ENCODE measurements around the gene LRRC8D.
A peak's percentile ranks its signal among the peaks of the same experiment; 100 is the strongest.

LRRC8D gene

DNA sequence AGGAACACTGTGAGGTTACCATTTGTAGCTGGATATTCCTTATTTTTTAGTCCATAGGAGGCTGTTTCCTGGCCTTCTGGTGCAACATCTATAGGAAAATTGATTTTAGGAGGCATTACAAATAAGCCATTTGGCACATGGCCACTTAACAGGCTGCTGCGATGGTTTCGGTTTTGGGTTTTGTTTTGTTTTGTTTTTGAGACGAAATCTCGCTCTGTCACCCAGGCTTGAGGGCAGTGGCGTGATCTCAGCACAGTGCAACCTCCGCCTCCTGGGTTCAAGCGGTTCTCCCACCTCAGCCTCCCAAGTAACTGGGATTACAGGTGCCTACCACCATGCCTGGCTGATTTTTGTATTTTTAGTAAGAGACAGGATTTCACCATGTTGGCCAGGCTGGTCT is 20.1 kb upstream of the LRRC8D start:
- TF ChIP-seq, protein P1, sequence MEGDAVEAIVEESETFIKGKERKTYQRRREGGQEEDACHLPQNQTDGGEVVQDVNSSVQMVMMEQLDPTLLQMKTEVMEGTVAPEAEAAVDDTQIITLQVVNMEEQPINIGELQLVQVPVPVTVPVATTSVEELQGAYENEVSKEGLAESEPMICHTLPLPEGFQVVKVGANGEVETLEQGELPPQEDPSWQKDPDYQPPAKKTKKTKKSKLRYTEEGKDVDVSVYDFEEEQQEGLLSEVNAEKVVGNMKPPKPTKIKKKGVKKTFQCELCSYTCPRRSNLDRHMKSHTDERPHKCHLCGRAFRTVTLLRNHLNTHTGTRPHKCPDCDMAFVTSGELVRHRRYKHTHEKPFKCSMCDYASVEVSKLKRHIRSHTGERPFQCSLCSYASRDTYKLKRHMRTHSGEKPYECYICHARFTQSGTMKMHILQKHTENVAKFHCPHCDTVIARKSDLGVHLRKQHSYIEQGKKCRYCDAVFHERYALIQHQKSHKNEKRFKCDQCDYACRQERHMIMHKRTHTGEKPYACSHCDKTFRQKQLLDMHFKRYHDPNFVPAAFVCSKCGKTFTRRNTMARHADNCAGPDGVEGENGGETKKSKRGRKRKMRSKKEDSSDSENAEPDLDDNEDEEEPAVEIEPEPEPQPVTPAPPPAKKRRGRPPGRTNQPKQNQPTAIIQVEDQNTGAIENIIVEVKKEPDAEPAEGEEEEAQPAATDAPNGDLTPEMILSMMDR (IDR thresholded peaks at IDR 0.05; ENCODE audit: borderline replicate concordance, insufficient read depth, low read depth, low read length), result no peak
- H3K4me3 ChIP-seq (ENCODE audit: low read depth, low read length), result no peak overlapping the region

DNA sequence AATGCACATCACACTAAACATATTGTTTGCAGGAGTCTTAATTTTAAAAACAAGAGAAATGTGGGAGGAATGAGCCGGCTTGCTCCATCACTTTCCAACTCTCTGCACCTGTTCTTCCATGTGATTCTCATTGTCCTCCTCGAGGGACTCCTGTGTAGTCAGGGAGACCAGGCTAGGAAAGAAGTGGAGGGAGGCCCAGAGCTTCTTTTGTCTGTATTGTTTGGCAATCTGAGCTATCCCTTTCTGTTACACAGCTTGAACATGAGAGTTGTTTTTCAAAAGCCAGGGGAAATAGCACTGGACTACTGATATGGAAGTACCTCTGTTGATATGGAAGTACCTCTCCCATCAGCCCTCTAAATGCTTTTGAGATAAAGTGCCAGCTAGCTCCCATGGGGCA is 18.8 kb upstream of the LRRC8D start:
- H3K4me3 ChIP-seq (ENCODE audit: low read depth, low read length), result no peak overlapping the region
- TF ChIP-seq, protein P1 (IDR thresholded peaks at IDR 0.05; ENCODE audit: borderline replicate concordance, insufficient read depth, low read depth, low read length), result no peak

DNA sequence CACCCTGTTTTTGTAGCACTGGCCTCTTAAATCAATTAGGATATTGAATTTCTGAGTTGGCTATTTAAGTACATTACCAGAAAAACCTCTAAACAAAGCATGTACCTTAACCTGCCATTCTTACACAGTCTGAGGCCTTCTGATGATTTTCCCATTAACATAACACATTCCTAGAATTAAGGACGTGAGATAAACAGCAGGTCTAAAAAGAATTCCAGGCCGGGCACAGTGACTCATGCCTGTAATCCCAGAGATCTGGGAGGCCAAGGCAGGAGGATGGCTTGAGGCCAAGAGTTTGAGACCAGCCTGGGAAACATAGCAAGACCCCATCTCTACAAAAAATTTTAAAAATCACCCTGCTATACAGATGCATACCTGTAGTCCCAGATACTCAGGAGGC is 18.0 kb upstream of the LRRC8D start:
- H3K4me3 ChIP-seq (ENCODE audit: low read depth, low read length), result no peak overlapping the region
- TF ChIP-seq, protein P1 (IDR thresholded peaks at IDR 0.05; ENCODE audit: borderline replicate concordance, insufficient read depth, low read depth, low read length), result no peak

DNA sequence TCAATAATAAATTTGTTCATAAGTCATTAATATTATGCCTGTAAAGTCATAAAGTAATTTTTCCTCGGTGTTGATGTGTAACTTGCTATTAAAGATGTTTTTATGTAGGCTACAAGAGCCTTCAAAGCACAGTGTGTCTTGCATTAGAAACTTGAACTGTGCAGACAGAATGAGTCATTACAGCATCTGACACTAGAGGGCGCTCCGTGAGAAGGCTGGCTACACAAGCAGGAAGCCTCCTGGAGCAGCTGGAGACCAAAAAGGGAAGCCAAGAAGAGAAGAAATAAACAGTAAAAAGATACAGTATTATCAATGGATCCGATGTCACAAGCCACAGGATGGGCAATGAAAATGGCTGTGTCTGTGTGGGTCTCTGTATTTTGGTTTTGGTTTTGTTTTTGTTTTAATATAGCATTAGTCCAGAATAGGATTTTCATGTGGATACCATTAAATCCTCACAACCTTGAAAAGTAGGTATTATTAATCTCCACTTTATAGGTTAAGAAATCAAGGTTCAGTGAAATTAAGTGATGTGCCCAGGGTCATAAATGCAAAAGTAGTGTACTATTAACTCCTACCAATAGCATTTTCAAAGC is 16.1 kb upstream of the LRRC8D start:
- no peak overlapping the region for H3K4me3 ChIP-seq (ENCODE audit: low read depth, low read length)
- TF ChIP-seq, protein P1 (IDR thresholded peaks at IDR 0.05; ENCODE audit: borderline replicate concordance, insufficient read depth, low read depth, low read length), result peak; percentile 81; the same call in 1 of the 2 replicates

DNA sequence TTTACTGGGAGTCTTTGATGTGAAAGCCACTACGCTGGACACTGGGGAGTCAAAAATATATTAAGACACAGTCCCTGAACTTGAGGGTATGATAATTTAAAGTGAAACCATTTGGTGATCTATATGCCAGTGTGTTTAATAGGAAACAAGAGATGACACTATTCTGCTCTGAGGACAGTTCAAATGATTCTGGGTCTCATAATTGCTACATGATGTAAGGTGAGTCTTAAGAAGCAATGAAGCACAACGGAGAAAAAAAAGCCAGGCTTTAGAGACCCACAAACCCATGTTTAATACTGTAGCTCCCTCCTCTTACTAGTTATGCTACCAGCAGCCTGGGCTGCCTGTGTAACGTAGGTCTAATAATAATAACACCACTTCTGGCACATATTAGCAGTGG is 14.2 kb upstream of the LRRC8D start:
- TF ChIP-seq, protein P1 (IDR thresholded peaks at IDR 0.05; ENCODE audit: borderline replicate concordance, insufficient read depth, low read depth, low read length), result no peak
- no peak overlapping the region for H3K4me3 ChIP-seq (ENCODE audit: low read depth, low read length)

DNA sequence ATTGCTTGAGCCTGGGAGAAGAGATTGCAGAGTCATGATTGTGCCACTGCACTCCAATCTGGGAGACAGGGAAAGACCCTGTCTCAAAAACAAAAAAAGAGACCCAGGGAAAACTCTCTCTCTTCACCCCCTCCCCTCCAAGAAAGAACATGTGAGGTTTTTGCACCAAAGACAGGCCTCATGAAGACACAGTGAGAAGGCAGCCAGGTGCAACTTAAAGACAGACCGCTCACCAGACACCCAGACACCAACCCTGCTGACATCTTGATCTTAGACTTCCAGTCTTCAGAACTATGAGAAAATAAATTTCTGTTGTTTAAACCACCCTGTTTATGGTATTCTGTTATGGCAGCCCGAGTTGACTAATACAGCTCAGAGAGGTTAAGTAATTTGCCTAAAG is 13.3 kb upstream of the LRRC8D start:
- TF ChIP-seq, protein P1 (IDR thresholded peaks at IDR 0.05; ENCODE audit: borderline replicate concordance, insufficient read depth, low read depth, low read length), result no peak
- H3K4me3 ChIP-seq (ENCODE audit: low read depth, low read length), result no peak overlapping the region

DNA sequence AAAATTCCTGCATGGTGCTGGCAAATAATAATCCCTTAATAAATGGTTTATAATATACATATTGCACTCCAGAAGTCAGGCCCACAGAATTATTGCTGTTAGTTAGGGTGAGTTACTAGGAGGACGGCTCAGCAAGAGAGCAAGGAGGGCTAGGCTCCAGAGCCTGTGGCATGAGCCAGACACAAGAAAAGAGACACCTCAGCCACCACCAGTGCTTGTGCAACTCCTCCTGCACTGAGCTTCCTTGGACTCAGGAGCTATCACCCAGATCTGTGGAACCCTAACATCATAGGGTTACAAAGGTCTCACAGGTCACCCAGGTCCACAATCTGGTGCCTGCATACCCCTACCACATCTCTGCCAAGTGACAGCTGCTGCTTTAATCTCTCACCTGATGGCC is 12.8 kb upstream of the LRRC8D start:
- TF ChIP-seq, protein P1 (IDR thresholded peaks at IDR 0.05; ENCODE audit: borderline replicate concordance, insufficient read depth, low read depth, low read length), result no peak
- H3K4me3 ChIP-seq (ENCODE audit: low read depth, low read length), result no peak overlapping the region

Measured in GM12875 (cell line).